GDM1 (cell line): ENCODE data around the gene B4GALNT3.

Experiments used
- DNase-seq: peaks from one replicate; lab custom pipeline; 2025; lab: John Stamatoyannopoulos, UW

Gene B4GALNT3

DNA sequence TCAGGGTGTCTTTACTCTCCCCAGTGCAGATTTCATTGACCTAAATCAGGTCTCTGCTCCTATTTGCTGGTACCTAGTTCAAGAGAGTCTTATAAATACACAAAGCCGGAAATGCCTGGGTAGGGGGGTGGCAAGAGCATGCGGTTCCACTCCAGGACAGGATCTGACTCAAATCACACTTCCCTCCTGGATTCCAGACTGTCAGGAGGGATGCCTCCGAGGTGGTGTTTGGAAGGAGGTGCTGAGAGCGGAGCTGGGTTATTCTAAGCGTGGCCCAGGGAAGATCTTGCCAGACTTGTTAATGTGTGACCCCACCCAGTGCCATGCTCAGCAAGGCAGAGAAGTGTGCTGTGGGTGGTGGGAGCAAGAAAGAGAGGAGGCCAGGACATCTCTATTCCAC lies 49.8 kb downstream of the B4GALNT3 start:
- DNase-seq: no peak

DNA sequence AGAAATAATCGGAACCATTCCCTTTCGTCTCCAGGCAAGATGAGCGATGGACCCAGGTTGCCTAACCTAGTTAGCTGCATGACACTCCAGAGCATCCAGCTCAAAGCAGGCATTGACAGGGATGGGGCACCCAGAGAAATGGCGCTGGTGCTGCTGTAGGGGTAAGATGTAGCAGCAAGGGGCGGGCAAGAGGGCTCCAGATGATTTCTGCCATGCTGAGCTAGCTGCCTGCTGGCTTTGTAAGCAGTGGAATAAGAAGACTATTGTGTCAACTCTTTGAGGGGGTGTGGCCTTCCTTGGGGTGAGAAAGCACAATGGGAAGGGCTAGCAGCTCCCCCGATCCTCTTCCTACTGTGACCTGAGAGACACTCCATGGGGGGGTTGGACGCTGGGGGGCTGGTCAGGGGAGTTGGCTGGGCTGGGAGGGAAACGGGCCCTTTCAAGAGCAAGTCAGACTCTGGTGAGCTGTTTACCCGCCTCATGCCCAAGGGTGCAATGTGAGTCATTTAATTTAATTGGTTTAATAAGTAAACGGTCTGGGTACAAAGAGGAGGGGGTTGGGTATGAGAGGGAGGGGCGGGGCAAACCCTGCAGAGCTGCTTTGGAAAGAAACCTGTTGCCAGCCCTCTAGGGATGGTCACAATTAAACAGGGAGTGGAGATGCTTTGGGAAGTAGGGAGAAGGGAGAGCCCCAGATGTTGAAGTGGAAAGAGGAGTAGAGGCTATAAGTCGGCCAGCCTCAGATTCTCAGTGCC lies 50.5 kb downstream of the B4GALNT3 start:
- DNase-seq: no peak

DNA sequence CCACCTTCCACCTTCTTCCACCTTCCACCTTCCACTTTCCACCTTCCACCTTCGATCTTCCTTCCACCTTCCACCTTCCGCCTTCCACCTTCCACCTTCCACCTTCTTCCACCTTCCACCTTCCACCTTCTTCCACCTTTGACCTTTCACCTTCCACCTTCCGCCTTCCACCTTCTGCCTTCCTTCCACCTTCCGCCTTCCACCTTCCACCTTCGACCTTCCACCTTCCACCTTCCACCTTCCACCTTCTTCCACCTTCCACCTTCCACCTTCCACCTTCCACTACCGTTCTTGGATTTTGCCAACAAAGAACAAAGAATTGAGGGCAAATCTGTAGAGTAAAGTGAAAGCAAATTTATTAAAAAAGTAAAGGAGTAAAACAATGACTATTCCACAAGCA lies 53.2 kb downstream of the B4GALNT3 start:
- no peak for DNase-seq

DNA sequence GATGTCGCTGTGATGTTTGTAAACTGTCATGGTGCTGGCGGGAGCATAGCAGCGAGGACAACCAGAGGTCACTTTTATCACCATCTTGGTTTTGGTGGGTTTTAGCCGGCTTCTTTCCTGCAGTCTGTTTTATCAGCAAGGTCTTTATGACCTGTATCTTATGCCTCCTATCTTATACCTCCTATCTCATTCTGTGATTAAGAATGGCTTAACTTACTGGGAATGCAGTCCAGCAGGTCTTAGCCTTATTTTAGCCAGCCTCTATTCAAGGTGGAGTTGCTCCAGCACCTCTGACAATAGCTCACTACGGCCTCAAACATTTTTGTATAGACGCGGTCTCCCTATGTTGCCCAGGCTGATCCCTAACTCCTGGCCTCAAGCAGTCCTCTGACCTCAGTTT lies 53.7 kb downstream of the B4GALNT3 start:
- DNase-seq: no peak

DNA sequence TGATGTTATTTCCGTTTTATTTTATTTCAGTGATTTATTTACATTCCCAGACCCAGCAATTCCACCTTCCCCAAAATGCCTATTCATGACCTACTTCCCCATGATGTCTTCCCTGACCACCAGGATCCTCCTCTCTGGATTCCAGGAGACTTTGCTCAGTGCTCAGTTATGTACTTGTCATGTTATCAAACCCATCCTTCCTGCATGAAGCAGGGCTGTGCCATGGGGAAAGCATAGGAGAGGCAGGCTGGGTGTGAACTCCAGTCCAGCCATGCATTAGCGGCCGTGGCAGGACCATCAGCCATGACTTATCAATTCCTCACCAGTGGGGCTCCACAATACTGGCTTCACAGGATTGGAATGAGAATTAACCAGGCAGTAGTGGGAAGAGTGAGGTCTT lies 57.8 kb downstream of the B4GALNT3 start:
- no peak for DNase-seq

DNA sequence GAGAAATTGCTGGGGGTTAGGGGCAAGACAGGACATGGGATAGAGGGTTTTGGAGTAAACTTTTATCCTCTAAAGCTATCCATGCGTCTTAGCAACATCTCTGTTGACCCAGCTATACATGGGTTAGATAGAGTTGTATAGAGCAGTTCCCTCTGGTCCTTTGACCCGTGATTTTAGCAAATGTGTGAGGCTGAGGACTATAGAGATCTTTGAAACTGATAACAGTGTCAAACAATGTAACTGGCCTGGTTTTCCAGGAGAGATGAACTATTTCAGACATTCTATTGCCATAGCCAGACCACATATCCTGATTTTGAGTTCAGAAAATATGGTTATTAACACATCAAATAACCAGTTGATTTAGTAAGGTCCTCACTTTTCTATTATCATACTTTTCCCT lies 60.4 kb downstream of the B4GALNT3 start:
- no peak for DNase-seq

DNA sequence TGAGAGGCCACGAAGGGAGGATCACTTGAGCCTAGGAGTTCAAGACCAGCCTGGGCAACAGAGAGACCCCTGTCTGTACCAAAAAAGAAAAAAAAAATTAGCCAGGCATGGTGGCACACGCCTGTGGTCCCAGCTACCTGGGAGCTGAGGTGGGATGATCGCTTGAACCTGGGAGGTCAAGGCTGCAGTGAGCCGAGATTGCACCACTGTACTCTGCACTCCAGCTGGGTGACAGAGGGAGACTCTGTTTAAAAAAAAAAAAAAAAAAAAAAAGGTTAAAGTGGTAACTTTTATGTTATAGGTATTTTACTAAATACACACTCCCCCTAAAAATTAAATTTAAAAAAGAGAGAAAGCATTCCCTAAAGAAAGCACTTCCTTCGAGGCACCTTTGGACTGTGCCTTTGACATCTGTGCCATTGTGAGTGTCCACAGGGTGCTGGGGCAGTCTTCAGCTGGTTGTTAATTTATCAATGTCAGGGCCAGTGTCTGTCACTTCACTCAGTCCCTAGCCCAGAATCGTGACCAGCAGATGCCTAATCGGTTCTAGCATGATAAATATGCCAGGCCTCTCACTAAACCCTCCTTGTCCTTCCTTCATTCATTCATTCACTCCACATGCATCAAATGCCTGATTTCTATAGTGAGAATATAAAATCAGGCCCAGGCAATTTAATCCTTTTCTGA lies 63.1 kb downstream of the B4GALNT3 start:
- DNase-seq: no peak

DNA sequence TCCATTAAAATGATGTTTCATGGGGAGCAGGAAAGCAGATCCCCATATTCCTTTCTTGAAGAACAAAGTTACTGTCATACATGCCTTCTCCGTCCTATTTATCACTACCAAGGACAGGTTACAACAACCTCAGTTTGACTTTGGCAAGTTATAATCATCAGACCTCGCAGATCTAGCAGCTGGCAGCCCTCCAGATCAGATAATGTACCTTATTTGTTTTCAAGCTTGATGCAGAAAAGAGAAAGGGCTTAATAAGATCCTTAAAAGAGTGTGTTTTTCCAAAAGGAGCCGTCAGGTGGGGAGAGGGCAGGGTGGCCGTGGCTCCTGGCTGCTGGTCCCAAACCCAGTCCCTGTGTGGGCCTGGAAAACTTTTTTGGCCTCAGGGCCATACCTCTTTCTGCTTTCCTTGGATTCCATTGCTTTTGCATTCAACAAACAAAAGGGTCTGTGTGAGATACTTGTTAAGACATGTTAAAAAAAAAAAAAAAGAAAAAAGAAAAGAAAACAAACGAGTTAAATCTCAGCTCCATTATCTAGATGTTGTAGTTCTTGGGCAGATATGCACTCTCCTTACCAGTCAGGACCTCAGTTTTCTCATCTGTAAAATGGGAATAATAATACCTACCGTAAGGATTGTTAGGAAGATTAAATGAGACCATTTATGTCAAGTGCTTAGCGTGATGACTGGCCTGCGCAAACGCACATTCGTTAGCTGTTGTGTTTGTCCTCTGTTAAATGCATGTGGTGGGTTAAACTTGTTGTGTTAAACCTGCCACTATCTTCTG lies 64.6 kb downstream of the B4GALNT3 start:
- DNase-seq: no peak

DNA sequence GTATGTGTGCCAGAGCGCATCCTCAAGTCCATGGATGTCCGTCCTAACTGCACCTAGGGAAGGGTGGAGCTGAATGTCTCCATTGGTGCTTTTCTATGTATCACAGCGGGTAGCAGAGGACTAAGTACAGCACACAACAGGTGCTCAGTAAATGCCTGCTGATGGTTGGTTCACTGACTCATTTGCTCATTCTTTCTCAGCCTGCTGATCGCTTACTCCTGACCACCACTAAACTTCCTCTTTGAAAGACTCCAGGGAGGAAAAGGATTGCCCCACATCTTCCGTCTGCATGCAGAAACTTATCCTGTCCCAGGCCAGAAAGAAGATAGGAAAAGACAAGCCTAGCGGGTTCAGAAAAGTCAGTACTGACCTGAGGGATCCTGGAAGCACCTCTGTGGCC lies 66.3 kb downstream of the B4GALNT3 start:
- peak; percentile 15 for DNase-seq

DNA sequence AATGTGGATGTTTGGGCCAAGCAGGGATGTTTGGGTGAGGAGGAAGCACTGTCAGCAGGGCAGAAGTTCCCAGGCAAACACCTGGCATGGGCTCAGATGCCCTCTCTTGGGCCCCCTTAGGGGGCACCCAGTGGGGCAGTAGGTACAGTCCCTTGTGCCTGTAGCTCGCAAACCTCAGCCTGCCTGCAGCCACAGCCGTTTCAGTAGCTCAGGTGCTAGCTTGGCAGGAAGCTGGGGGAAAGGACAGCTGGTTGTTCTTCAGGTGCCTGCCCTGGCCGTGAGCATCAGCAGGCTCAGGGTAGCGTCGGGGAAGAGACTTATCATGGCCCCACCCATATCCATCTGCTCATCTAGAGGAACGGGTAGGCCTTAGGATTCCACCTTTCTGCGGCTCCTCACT lies 67.5 kb downstream of the B4GALNT3 start:
- DNase-seq: no peak

DNA sequence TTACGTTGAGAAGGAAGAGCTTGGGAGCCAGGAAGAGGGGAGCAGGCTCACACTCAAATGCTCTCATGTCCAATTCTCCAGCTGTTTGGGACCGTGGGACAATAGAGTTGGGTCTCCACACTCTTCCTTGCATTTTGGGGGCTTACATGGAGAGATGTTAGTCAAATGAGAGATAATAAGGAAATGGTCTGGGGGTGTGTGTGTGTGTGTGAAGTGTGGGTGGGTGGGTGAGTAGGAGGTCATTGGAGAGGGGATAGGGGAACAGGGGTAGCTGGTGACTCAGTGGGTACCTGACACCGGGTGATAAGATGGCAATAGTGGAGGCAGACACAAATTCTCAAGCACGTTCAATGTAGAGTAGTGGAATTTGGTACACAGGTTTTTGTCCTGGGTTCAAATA lies 68.0 kb downstream of the B4GALNT3 start:
- no peak for DNase-seq

DNA sequence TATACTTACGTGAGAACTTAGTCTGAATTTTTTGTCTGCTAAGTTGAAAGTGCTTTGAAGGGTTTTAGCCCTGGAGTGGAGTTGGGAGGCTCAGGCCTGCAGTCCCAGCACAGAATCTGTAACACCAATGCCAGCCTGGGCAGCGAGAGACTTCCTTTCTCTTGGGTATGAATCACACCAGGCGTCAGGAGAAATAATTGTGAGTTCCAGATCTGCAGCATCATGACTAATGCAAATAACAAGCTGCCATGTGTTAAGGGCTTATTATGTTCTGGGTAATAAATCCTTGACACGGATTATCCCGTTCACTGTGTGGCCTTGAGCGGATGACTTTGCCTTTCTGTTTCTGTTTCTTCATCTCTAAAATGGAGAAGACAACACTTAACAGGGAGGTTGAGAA lies 70.6 kb downstream of the B4GALNT3 start:
- no peak for DNase-seq

DNA sequence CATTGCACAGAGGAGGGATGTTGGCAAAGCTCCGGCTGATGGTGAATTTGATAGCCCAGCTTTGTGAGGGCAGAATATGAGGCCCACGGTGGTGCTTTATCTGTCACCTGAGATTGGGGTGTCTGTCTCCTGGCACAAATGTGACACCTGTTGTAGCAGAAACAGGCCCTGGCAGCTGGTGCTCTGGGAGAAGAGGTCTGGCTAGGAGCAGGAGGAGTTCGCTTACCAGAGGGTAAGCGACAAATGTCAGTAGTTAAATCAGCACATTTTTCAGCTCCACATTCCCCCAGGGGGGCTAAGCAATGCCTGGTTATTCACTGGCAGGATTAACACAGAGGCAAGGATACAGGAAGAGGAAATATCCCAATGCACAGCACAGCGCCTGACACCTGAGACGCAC lies 71.1 kb downstream of the B4GALNT3 start:
- DNase-seq: no peak

DNA sequence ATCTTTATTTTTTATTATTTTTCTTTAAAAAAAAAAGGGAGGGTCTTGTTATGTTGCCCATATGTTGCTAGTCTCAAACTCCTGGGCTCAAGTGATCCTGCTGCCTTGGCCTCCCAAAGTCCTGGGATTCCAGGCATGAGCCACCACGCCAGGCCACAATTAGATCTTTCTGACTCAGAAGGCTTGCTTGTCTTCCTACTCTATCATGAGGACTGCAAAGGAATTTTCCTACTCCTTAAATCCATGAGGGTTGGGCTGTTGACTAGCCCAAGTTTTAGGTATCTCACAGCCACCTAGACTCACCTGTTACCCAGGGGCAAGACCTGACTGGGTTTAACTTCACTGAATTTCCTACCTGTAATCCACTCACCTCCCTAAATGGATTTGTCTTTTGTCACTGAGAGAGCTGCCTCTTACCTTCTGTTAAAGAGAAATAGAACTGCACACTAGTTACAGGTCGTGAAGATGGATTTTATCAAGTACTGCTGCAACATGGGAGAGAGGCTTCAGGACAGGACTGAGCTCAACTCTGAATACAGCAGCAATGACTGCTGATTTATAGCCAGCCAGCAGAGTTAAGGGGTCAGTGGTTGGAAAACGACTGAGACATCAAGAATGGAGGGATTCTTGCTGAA lies 72.3 kb downstream of the B4GALNT3 start:
- DNase-seq: no peak

DNA sequence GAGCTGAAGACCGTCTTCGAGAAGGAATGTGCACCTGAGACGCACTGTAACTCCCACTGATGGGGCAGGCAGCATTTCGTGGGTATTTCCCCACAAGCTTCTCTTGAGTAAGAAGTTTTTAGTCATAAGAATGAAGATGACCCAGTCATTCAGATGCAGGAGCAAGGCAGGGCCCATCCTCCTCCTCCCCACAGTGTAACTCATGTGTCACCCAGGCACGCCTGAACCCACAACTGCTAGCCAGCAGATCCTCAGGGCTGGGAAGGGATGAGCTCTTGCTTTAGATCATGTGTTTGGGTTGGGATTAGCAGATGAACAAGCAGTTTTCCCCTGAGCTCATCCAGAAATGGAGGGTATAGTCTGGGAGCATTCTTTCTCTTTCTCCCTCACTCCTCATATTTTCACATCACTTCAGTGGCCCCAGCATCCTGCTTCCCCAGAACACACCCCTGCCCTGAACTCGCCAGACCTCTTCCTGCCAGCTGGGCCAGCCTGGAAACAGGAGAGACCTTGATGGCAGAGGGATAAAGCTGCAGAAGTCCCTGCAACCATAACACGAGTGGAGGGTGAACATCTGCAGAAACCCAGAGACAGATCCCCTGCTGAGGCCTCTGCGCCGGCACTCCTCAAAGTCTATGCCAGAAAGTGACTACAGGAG lies 73.3 kb downstream of the B4GALNT3 start:
- DNase-seq: no peak

DNA sequence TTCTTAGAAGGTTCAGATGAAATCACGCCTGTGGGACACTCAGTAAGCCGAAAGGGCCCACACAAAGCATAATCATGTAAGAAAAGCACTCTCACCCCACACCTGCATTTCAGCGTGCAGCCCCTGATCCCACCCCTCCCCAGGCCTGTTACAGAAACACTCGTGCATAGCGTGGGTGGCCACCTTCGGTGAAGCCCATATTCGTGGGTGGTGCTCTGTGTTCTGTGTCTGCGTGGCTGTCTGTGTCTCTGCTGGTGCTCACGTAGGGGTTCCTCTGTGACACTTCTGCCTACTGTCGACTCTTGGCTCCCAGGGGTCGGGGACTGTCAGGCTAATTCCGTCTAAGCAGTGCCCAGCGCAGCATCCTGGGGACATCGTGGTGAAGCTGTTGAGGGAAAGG lies 74.0 kb downstream of the B4GALNT3 start:
- no peak for DNase-seq

DNA sequence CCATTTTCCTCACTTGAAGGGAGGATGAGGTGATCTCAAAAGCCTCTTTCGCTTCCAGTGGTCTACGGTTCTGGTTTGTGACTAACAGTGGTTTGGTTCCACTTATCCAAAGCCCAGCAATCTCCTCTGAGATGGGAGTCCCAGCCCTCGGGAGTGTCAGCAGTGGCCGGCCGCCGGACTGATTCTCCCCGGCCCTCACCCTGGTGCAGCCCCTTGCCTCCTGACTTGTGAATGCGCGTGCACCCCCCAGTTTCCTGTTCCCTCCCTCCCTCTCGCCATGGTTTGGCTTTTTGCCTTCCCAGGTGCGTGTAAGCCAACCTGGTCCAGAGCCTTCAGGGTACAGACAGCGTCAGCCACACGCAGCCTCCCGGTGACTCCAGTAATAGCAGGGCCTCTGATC lies 74.5 kb downstream of the B4GALNT3 start:
- DNase-seq: no peak

DNA sequence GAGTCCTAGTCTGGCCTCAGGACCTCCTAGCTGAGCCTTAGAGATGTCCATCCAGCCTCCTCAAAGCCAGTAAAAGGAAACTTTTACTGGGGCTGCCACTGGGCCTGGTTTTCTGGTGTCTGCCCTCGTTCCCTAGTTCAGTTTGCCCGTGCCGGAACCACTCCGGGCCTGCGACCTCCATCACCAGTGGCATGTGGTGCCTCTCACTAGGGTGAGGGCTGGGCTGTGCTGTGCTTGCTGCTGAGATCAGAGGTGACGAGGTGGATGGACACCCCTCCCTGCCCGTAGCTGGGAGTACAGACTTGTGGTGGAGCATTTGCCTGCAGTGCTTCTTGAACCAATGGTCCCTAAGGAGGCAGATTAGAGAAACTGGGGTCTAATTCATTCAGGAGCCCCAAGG lies 75.7 kb downstream of the B4GALNT3 start:
- no peak for DNase-seq

DNA sequence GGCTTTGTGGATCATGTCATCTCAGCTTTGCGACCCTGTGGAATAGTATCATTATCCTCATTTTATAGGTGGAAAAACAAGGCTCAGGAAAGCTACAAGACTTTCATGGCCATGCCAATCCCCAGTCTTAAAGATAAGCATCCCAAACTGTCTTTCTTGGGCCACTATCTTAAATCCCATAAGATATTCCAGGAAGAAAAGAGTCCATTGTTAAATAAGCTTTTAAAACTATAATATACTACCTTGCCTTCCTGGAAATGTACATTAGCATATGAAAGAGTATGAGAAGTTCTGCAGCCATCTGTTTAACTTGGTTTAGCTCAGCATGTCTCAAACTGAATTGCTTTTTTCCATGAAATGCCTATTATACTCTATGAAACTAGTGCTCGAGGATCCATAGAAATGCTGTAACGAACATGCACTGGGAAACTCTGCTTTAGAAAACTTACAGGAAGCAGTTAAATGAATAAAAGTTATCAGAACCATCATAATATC lies 77.1 kb downstream of the B4GALNT3 start:
- no peak for DNase-seq

DNA sequence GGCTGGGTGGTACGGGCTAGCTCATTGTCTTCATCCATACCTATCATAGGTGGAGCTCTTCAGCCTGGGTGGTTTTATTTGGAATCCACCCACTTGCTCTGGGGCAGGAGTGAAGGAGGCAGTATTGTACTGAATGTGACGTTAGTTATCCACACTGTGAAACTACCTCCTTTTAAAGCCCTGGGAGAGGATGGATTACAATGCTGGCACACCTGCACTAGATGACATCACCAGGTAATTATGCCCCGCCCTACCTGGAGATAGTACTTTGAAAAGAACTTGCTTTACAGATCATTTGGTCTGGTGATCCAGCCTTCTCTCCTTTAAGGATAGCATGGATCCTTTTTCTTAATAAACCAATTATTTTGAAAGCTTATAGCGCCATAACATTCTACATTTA lies 78.0 kb downstream of the B4GALNT3 start:
- no peak for DNase-seq

DNA sequence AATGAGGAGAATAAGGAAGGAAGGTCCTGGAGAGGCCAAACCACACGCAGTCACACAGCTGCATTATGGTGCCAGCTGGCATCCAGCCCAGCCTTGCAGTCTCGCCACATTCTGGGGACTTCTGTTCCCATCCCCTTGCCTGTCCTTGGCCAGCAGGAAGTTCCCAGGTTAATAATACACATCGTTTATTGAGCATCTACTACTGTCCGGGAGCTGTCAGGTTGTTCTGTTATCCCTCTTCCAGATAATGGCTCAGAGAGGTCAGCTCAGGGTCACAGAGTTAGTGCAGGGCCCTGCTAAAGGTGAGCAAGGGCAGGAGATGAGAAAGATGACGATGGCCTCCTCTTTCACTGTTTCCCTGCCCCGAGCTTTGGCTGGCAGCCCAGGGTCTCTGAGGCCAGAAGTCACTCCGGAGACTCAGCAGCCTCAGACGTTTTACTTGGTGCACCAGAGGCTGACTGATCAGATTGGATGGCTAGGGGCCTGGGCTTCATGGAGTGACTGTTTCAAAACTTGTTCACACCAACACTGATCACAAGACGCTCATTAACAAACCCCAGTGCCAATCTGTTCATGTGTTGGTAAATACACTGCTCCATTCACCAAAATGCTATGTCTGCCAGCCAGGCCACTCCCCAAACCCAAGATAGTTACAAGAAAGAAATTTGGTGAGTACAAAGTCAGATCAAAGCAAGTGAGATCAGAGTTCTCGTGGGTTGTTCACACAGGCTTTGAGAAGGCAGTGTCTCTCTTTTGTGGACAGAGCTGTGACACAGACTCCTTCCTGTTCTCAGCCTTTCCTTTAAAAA lies 79.2 kb downstream of the B4GALNT3 start:
- DNase-seq: peak; percentile 64
